Limb (tissue), 2 donors: ENCODE measurements around the gene TIMM29.

Experiments used
- DNase-seq, 2 donors: peaks; one replicate each; pipeline ENCODE4 v3.0.0-alpha.2; 2016; ENCODE audit errors: extremely low spot score in 2 of 2

The TIMM29 gene

DNA sequence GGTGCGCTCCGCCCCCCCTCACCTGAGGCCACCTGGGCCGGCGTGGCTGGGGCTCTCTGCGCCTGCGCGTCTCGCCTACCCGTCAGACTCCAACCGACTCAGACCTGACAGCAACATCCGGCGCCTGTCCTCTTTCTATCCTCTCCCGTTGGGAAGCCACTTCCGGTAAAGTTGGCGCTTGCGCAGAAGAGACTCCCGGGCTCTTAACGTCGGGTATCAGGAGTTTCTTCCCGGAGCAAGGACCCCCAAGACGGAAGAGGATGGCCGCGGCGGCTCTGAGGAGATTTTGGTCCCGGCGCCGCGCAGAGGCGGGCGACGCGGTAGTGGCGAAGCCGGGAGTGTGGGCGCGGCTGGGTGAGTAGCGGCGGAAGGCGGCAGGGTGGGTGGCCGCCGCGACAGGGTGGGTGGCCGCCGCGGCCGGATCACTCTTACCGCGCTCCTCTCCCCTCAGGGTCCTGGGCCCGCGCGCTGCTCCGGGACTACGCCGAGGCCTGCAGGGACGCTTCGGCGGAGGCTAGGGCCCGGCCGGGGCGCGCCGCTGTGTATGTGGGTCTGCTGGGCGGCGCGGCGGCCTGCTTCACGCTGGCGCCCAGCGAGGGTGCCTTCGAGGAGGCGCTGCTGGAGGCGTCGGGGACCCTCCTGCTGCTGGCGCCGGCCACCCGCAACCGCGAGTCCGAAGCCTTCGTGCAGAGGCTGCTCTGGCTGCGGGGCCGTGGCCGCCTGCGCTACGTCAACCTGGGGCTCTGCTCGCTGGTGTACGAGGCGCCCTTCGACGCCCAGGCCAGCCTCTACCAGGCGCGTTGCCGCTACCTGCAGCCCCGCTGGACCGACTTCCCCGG is at the start of gene TIMM29, which contains the start of gene YIPF2:
Gene TIMM29 (plus strand): TSS at position 249 of the 839 bp plus-strand sequence. CDS start 12 bp downstream, at position 261.
Gene YIPF2 (minus strand): TSS at position 77 of the 839 bp plus-strand sequence. CDS start 229 bp downstream, outside the sequence.
- peak; percentile 95 to 98 for DNase-seq

DNA sequence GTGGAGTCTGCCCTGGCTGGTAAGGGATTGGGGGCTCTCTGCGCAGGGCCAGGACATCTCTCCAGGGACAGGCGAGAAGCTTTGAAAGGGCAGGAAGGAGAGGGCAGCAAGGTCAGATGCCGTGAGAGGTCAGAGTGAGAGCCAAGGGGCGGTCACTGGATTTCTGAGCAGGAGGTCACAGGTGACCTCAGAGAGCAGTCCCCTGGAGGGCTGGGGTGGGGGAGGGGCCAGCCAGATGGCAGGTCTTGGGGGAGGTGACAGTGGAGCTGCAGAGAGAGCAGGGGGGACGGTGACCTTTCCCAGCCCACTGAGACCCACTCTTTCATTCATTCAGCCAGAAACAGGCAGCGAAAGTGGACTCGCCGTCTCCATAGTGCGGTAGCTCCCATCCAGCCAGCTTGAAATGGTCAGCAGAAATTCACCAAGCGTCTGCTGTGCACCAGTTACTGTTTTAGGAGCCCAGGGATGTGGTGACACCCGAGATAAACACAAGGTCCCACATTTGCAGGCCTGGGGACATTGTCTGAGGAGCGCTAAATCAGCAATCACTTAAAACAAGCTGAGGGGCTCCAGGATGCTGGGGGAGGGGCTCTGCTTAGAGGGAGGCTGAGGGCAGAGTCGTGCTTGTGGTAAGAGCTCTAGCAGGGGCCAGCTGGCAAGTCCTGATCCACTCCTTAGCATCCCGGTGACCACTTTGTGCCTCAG is 47.1 kb upstream of the TIMM29 start:
- no peak for DNase-seq

DNA sequence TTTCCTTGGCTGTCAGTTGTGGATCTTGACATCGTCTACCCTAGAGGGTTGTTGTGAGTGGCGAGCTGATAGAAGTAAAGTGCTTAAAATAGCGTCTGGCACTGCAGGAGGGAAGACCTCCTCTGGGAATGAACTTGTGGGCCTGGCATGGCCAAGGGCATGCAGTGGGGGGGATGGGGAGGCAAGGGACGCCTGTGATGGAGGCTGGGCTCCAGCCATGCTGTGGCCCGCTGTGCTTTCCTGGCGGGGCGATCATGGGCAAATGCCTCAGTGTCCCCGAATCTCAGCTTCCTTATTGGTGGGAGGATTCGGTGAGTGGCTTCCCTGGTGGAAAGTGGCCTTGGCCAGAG is 46.5 kb upstream of the TIMM29 start:
- no peak for DNase-seq

DNA sequence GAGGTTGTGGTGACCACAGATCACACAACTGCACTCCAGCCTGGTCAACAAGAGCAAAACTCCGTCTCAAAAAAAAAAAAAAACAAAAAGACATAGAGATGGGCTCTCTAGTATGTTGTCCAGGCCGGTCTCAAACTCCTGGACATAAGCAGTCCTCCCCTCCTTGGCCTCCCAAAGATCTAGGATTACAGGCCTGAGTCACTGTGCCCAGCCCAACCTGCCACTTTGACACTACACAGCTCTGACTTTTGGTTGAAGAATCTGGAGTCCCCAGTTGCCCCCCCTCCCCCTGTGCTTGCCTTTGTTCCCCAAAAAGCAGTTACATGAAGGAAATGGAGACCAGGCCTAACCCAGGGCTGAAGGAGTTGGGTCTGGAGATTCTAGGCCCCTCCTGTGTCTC is 44.3 kb upstream of the TIMM29 start:
- DNase-seq = no peak

DNA sequence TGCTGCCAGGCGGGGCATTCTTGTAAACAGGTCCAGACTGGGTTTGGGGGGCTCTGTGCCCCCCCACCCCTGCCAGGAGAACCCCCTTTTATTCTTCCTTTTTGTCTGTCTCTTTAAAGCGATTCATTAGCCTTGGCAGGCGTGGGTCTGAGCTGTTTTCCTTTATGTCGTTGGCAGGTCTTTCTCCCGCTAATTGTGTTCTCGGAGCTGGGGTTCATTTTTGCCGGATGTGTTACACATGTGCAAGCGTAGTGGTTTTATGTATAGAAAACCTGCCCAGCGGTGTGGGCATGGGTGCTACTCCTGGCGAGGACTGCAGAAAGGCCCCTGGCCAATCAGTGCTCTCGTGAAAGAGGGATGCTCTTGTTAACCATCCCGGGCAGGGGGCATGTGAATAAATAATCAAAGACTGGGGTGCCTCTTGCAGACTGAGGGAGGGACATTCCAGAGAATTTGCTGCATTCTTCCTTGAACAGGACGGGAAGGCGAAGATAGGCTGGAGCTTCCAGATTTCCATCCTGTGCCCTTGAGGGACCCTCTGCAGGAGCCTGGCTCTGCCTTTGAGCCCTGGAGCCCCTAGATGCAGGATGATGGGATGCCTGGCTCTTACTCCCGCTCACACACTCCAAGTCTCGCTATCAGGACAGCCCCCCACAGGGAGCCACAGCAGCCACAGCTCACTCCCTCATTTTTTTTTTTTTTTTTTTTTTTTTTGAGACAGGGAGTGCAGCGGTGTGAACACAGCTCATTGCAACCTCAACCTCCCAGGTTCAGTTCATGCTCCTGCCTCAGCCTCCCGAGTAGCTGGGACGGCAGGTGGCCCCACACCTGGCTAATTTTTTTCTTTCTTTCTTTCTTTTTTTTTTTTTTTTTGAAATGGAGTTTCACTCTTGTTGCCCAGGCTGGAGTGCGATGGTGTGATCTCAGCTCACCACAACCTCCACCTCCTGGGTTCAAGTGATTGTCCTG is 43.1 kb upstream of the TIMM29 start:
- no peak for DNase-seq

DNA sequence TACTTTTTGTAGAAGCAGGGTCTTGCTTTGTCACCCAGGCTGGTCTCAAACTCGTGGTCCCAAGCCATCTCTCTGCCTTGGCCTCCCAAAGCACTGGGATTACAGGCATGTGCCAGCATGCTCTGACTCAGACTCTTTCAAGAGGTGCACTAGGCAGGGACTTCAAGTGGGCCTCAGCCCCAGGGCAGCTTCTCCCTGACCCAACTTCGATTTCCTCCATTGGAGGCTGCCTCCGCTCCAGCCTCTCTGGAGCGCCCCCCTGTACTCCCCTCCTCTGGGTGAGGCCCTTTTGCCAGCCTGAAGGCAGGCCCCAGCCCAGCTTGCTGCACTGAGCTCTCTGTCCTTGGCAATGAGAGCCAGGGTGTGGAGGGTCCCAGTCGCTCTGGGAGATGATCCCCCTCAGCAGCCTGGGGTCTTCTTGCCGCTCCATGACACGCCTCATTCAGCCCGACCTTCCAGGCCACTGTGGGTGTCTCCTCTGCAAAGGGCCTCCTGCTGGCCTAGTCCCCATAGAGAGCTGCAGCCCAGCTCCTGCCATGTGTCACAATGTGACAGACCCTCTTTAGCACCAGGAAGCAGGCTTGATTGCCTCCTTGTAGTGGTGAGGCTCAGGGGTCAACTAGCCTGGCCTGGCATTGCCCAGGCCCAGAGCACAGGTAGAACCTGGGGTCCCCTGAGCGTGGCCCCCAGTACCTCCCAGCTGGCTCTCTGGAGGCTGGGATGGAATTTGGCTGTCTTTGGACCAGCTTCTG is 40.8 kb upstream of the TIMM29 start:
- no peak for DNase-seq

DNA sequence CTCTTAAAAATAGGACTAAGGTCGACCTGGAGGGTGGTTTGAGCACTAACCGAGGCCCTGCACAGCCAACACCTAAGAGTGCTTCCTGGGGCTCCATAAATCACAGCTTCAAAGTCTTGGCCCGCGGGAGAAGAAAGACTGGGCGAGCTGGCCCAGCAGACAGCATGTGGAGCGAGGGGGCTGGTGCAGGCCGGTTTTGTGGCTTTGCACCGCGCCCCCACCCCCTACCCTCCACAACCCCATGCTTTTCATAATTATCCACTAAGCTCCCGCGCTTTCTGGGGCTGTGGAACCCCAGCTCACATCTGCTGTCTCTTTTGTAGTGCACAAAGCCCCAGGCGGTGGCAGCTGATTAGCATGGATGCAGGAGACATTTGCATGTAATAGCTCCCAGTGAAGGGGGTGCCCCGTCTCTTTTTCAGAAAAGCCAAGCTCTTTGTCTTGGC is 40.2 kb upstream of the TIMM29 start:
- no peak for DNase-seq

DNA sequence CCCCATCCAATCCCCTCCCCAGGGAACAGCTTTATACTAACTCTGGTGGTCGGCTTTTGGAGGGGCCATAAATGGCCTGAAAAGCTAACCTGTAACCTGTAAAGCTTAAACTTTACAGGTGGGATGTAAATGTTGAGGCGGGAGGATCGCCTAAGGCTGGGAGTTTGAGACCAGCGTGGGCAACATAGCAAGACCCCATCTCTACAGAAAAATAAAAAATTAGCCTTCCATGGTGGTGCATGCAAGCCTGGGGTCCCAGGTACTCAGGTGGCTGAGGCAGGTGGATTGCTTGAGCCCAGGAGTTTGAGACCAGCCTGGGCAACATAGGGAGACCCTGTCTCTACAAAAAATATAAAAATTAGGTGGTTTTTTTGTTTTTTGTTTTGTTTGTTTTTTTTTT is 38.7 kb upstream of the TIMM29 start:
- no peak for DNase-seq

DNA sequence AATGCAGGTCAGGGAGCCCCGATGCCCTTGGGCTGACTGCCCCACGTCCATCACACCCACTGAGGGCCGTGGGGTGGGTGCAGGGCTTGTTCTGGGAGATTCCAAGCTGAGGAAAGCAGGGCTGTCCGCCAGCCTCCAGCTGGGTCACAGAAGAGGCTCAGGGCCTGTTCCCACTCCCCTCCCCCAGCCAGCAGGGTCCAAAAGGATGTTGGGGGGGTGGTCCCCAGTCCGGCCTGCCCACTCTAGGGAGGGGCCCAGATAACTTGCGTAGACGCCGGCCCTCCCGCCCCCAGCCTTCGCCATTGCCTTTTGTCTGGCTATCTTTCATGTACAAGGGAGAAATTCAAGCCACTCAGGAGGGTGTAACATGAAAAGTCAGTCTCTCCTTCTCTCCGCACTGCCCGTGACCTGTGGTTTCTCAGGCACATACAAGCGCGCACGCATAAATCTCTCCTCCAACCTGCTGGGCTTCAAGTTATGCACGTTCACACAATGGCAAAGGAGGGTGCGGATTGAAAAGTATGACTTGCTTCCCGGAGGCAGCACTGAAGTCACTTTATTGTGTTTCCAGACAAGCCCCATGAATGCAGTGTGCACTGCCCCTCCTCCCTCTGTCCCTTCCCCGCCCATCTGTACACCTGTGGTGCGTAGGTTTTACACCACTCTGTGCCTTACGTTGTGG is 37.1 kb upstream of the TIMM29 start:
- DNase-seq = peak in 1 of 2 donors; percentile 68

DNA sequence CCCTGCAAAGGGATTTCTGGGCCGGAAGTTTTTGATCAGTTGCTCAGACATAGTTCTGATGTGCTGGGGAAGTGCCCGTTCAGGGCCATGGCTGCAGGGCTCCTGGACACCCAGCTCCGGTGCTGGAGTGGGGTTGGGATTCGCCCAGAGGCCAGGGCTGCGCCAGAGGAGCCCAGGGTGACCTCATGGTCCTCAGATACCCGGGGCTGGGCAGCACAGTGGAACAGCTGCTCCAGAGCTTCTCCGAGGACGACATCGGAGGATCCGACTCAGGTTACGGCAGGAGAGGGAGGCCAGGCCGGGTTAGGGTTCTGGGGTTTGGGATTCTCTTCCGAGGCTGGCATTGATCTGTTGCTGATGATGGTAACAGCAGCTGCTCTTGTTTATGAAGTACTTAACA is 36.4 kb upstream of the TIMM29 start:
- DNase-seq = peak in 1 of 2 donors; percentile 18

DNA sequence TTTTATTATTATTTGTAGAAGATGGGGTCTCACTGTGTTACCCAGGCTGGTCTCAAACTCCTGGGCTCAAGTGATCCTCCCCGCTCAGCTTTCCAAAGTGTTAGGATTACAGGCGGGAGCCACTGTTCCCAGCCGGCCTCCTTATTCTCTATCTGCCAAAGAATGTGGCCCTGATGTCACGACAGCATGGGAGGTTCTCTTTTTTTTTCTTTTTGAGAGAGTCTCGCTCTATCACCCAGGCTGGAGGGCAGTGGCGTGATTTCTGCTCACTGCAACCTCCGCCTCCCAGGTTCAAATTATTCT is 33.7 kb upstream of the TIMM29 start:
- no peak for DNase-seq

DNA sequence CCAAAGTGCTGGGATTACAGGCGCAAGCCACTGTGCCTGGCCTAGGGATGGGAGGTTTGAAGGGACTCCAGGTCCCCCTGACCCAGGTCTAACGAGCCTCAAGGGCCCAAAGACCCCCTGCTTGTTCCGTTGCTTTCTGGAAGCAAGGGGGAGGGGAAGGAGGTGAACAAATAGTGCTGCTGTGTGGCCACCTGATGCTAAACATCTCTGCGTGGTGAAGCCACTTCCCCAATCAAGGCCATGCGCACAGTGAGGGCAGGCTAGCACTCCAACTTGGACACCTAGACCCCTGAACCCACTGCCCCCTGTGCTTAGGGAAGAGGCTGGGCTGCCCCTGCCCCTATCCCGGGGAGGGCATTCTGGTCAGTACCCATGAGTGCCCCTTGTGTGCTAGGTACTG is 33.2 kb upstream of the TIMM29 start:
- DNase-seq = no peak

DNA sequence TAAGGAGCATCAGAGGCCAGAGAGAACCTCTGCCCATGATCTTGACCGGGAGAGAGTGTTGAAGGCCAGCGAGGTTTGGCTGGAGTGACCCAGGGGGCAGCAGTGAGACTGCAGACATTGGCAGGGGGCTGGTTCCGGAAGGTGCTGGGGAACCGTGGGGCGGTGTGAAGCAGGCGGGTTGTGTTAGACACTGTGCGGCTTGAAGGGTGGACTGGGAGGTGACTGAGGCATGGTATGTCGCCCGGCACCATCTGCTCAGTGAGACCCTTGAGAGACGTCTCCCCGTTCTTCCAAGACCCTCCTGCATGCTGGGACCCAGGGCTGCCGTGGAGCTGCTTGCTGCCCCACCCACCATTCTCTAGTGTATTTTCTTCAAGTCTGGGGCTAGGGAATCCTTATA is 32.7 kb upstream of the TIMM29 start:
- no peak for DNase-seq

DNA sequence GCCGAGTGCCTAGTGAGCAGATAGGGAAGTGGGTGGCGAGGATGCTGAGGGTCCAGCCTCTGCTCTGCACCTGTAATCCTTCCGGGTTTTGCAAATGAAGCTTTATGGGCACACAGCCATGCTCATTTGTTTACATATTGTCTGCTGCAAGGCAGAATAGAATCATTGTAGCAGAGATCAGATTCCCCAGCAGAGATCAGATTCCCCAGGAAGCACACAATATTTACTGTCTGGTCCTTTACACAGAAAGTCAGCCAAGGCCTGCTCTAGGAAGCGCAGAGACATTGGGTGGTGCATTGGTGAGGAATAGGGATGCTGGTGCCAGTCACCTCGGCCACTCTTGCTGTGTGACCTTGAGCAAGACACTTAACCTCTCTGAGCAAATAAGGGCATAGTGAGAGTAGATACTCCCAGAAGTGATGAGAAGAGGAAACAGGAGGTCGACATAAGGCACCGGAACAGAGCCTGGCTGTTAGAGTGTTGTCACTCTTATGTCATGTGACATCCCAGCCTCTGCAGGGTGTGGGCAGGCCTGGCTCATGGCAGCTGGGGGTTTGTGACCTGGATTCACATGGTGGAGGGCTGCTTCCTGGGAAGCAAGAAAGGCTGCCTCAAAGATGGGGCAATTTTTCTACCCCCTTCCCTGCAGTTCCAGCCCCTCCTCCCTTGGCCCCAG is 31.6 kb upstream of the TIMM29 start:
- DNase-seq = no peak

DNA sequence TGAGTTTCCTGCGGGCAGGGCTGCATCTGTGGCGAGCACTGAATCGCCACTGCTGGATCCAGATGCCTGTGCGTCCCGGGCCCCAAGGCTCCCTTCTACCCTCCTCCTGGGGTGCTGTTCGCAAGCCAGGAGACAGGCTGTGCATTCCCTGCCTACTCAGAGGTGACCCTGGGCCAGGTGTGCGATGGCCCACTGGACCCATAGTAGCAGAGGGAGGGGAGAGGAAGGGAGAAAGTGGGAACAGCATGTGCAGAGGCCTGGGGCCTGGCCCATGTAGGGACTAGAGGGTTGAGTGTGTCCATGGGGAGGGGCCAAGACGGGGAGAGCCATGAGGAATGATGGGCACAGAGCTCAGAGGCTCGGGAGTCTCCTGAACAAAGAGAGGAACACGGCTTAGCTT is 30.0 kb upstream of the TIMM29 start:
- no peak for DNase-seq

DNA sequence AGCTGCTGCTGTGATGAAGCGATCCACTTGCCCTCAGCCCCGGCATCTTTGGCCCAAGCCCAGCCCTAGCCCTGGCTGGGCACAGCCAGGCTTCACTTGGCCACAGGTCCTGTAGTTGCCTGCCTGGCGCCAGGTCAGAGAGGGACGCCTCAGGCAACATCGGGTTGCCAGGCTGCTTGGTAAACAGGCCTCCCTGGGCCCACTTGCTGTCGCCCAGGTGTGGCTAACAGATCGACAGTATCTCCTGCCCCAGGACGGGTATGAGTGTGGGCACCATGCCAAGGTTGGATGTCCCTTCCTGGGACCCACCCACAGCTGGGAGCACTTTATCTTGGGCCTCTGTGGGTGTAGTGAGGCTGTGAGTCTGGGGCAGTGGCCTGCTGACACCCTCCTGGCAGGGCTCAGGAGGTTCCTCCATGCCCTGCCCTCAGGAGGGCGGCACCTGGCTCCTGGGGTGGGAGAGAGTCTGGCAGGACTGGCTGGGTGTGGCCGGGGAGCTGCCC is 29.4 kb upstream of the TIMM29 start:
- peak in 1 of 2 donors; percentile 37 for DNase-seq

DNA sequence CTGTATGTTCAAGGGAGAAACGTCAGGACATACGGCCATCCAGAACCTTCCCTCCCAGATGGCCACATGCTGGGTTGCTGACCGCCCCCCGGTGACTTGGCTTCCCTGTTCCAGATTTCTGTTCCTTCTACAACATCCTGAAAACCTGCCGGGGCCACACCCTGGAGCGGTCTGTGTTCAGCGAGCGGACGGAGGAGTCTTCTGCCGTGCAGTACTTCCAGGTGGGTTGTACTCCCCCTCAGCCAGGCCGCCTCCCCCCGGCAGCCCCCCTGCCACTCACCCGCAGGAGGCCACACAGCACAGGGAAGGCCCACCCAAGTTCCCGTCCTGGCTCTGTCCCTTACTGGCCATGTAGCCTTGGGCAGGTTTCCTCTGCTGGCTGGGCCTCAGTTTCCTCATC is 20.7 kb upstream of the TIMM29 start:
- no peak for DNase-seq

DNA sequence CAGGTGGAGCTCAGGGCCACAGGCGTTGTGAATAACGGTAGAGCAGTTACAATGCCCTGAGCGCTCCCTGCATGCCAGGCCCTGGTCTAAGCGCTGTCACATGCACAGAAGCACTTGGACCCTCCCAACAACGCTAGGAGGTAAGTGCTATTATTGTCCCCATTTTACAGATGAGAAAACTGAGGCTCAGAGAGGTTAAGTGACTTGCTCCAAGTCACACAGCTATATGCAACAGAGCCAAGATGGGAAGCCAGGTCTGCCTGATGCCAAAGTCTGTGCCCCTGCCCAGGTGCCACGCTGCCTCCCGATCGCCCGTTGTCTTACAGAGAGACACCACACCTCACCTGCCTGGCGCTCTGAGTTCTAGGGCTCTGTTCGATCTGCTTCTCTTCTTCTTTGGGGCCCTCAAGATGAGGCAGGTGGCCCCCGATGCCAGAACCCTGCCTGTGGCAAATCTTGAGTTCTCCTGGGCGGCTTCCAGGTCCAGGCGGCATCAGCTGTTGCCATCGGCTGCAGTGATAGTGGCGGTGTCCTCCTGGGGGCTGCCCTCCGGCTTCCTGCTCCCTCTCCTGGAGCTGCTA is 20.1 kb upstream of the TIMM29 start:
- no peak for DNase-seq
